Measurements from ENCODE around the gene TXNL4A. TPM values are rescaled to one million over a fixed set of nuclear protein-coding genes. Genes with fewer than 3 reads are reported as not detected.

The TXNL4A gene
- total and polyA plus RNA-seq, 2 donors (not counting 1 experiment from before 2014, with no cell fraction given), result 39.5 to 101 TPM

DNA sequence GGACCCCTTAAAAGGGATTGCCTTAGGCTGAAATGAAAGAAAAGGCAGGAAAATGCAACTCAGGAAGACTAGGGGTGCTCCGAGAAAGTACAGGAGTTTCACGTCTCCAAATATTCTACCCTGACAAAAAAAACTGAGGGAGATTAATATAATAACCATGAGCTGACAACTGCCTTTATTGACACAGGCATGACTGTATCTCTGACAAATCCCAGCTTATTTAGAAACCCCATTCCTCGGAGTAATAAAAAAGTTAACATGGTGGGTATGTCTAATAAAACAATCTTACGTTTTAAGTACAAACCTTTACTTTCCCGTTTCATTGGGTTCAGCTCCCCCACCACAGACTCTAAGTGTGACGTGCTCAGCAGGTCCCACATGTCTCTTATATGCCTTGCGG lies 38.0 kb upstream of the TXNL4A start:
- Histone ChIP-seq H3K4me1 (ENCODE audit: control insufficient read depth, extremely low read depth, insufficient read depth, low read length) (peaks cover 2% of the 10 kb centered on the region), H3K79me2 (ENCODE audit: control insufficient read depth, insufficient read depth, low read length) (no peaks in the 10 kb centered on the region), H4K20me1 (ENCODE audit: control insufficient read depth, extremely low read depth, insufficient read depth, low read length) (no peaks in the 10 kb centered on the region), H2AFZ (ENCODE audit: low read length) (no peak overlapping the region), H3K9ac (ENCODE audit: insufficient read depth, low read length) (no peak overlapping the region), H3K9me3 (ENCODE audit: control insufficient read depth, insufficient read depth, low read depth, low read length) (no peaks in the 10 kb centered on the region), H3K36me3 (ENCODE audit: control insufficient read depth, insufficient read depth, low read length) (no peaks in the 10 kb centered on the region), H3K4me2 (ENCODE audit: extremely low read depth, insufficient read depth, low read length) (no peak overlapping the region), H3K27ac (ENCODE audit: insufficient read depth, low read length) (no peak overlapping the region), H3K4me3 (replicated peaks in 1 of 4; ENCODE audit: control extremely low read depth in 1 of 4, insufficient read depth in 1 of 4, low read depth in 3 of 4, low read length in 4 of 4) (no peak overlapping the region), H3K27me3 (ENCODE audit: control insufficient read depth, insufficient read depth, low read length) (no peaks in the 10 kb centered on the region)
- no peak for DNase-seq (ENCODE audit: low read depth in 2 of 2)
- TF ChIP-seq, protein P1, sequence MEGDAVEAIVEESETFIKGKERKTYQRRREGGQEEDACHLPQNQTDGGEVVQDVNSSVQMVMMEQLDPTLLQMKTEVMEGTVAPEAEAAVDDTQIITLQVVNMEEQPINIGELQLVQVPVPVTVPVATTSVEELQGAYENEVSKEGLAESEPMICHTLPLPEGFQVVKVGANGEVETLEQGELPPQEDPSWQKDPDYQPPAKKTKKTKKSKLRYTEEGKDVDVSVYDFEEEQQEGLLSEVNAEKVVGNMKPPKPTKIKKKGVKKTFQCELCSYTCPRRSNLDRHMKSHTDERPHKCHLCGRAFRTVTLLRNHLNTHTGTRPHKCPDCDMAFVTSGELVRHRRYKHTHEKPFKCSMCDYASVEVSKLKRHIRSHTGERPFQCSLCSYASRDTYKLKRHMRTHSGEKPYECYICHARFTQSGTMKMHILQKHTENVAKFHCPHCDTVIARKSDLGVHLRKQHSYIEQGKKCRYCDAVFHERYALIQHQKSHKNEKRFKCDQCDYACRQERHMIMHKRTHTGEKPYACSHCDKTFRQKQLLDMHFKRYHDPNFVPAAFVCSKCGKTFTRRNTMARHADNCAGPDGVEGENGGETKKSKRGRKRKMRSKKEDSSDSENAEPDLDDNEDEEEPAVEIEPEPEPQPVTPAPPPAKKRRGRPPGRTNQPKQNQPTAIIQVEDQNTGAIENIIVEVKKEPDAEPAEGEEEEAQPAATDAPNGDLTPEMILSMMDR (conservative IDR thresholded peaks at IDR 0.05 in 1 of 2, IDR thresholded peaks at IDR 0.05 in 1 of 2; ENCODE audit: low read depth in 1 of 2, low read length in 2 of 2), result no peak
- TF ChIP-seq EZH2 (IDR thresholded peaks at IDR 0.05; ENCODE audit: low read length, missing control alignments), result no peak

DNA sequence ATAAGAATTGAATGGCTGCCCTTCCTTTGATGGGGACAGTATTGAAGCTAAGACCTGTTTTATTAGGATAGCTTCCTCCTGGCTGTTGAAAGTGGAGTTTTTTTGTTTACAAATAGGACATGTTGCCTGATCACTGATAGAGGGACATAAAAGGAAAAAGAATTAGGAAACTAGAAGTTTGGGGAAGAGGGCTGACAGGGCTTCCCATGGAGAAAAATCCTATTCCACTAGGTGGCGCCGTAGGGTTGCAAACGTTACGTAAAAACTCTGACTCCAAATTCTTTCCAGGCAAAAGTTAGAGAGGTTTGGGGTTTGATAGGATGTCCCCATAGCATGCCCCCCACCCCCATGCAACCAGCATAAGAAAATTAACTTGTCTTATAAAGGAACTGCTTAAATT lies 34.8 kb upstream of the TXNL4A start:
- H3K4me3 ChIP-seq (replicated peaks in 1 of 4; ENCODE audit: control extremely low read depth in 1 of 4, insufficient read depth in 1 of 4, low read depth in 3 of 4, low read length in 4 of 4), result no peak overlapping the region
- no peaks in the 10 kb centered on the region for H3K36me3 ChIP-seq (ENCODE audit: control insufficient read depth, insufficient read depth, low read length)
- no peaks in the 10 kb centered on the region for H3K27me3 ChIP-seq (ENCODE audit: control insufficient read depth, insufficient read depth, low read length)
- no peak for DNase-seq (ENCODE audit: low read depth in 2 of 2)
- no peak overlapping the region for H3K9ac ChIP-seq (ENCODE audit: insufficient read depth, low read length)
- H2AFZ ChIP-seq (ENCODE audit: low read length), result no peak overlapping the region
- H3K4me1 ChIP-seq (ENCODE audit: control insufficient read depth, extremely low read depth, insufficient read depth, low read length), result peaks cover 2% of the 10 kb centered on the region
- no peak for TF ChIP-seq EZH2 (IDR thresholded peaks at IDR 0.05; ENCODE audit: low read length, missing control alignments)
- TF ChIP-seq, protein P1 (conservative IDR thresholded peaks at IDR 0.05 in 1 of 2, IDR thresholded peaks at IDR 0.05 in 1 of 2; ENCODE audit: low read depth in 1 of 2, low read length in 2 of 2), result peak; percentile 15 to 40
- H3K9me3 ChIP-seq (ENCODE audit: control insufficient read depth, insufficient read depth, low read depth, low read length), result no peaks in the 10 kb centered on the region
- no peaks in the 10 kb centered on the region for H3K79me2 ChIP-seq (ENCODE audit: control insufficient read depth, insufficient read depth, low read length)
- no peak overlapping the region for H3K4me2 ChIP-seq (ENCODE audit: extremely low read depth, insufficient read depth, low read length)
- H4K20me1 ChIP-seq (ENCODE audit: control insufficient read depth, extremely low read depth, insufficient read depth, low read length), result no peaks in the 10 kb centered on the region
- H3K27ac ChIP-seq (ENCODE audit: insufficient read depth, low read length), result no peak overlapping the region

DNA sequence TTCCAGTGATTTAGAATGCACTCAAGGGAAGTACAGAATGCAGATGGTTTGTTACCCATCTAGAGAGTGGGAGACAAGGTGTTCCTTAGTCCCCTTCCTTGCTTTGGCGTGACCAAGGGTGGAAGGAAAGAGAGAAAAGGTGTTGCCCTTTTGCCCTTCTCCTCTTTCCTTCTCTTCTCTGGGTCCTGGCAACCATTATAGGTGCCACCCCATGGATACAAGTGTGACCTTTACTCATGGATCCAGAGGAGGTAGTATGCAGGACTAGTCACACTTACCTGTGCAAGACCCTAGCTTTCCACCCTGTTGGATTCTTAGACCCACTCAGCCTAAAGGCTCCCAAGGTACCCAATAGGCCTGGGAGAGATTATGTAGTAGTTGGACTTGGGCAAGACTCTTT lies 34.2 kb upstream of the TXNL4A start:
- peak; percentile 27 to 50 for DNase-seq (ENCODE audit: low read depth in 2 of 2)

More for the DNA sequence above, 34.2 kb upstream of the TXNL4A start:
- H3K4me2 ChIP-seq (ENCODE audit: extremely low read depth, insufficient read depth, low read length), result no peak overlapping the region
- TF ChIP-seq, protein P1 (conservative IDR thresholded peaks at IDR 0.05 in 1 of 2, IDR thresholded peaks at IDR 0.05 in 1 of 2; ENCODE audit: low read depth in 1 of 2, low read length in 2 of 2), result no peak
- TF ChIP-seq EZH2 (IDR thresholded peaks at IDR 0.05; ENCODE audit: low read length, missing control alignments), result no peak
- no peaks in the 10 kb centered on the region for H4K20me1 ChIP-seq (ENCODE audit: control insufficient read depth, extremely low read depth, insufficient read depth, low read length)
- H2AFZ ChIP-seq (ENCODE audit: low read length), result no peak overlapping the region
- no peaks in the 10 kb centered on the region for H3K79me2 ChIP-seq (ENCODE audit: control insufficient read depth, insufficient read depth, low read length)
- peaks cover 2% of the 10 kb centered on the region for H3K4me1 ChIP-seq (ENCODE audit: control insufficient read depth, extremely low read depth, insufficient read depth, low read length)
- no peaks in the 10 kb centered on the region for H3K9me3 ChIP-seq (ENCODE audit: control insufficient read depth, insufficient read depth, low read depth, low read length)
- no peak overlapping the region for H3K27ac ChIP-seq (ENCODE audit: insufficient read depth, low read length)
- H3K9ac ChIP-seq (ENCODE audit: insufficient read depth, low read length), result no peak overlapping the region
- no peaks in the 10 kb centered on the region for H3K27me3 ChIP-seq (ENCODE audit: control insufficient read depth, insufficient read depth, low read length)
- no peaks in the 10 kb centered on the region for H3K36me3 ChIP-seq (ENCODE audit: control insufficient read depth, insufficient read depth, low read length)
- no peak overlapping the region for H3K4me3 ChIP-seq (replicated peaks in 1 of 4; ENCODE audit: control extremely low read depth in 1 of 4, insufficient read depth in 1 of 4, low read depth in 3 of 4, low read length in 4 of 4)

Measured in fibroblast of lung (primary cell).